Adrenal gland (tissue), 5 donors: ENCODE measurements around the gene EXD3.

Experiments used
- POLR2A ChIP-seq, 2 donors: fragments of 450-650 bp; IDR thresholded peaks; one replicate each; pipeline ENCODE4 v1.6.1; 2017; ENCODE audit warnings: antibody characterized with exemption in 2 of 2, mild to moderate bottlenecking in 2 of 2, moderate library complexity in 1 of 2
- TF ChIP-seq, protein P1 (sequence below), 6 experiments: fragments of 450-650 bp in 4 of 6; fragments of 200-600 bp in 2 of 6; sonication (generic) in 1 of 6; IDR thresholded peaks; 1 replicate in 5 of 6; 2 replicates in 1 of 6; pipeline versions ENCODE4 v1.5.1 to v1.8.0; 2016 to 2021; ENCODE audit warnings: antibody characterized with exemption in 6 of 6, mild to moderate bottlenecking in 2 of 6, moderate library complexity in 1 of 6
- donor health status: DM: no; HTN: no; CAD: no.

DNA sequence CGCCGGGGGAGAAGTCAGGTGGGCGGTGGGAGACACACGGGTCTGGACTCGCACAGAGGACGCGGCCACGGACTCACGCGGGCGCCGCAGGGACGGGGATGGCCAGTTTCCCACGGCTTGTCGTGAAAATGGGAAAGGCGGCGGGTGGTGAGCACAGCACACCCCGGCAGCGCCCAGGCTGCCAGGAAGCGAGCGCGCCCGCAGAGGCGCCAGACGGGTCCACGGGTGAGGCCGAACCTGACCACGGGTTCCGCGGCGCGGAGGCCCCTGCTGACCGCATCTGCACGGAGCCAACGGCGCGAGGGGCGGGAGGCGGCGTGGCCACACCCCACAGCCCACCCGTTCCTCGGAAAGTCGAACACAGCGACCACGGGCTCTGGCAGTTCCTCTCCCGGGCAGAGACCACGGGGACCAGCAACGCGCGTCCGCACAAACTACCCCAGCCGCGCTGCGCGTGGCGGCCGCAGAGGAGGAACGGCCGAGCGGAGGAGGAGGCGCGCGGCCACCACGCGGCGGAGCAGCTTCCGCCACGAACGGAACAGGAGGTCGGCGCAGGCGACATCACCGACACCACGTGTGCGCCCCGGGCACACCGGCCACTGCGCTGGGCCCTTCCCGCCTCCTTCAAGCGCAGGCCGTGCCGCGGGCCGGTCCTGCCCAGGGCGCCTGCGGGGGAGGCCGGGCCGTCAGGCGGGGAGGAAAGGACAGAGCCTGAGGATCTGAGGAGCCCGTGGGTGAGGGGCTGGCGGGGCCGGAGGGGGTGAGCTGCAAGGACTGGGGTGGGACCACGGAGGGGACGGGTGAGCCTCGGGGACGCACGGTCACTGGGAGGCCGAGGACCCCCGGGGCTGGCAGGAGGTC is 5.6 kb downstream of the EXD3 start:
- TF ChIP-seq, protein P1, sequence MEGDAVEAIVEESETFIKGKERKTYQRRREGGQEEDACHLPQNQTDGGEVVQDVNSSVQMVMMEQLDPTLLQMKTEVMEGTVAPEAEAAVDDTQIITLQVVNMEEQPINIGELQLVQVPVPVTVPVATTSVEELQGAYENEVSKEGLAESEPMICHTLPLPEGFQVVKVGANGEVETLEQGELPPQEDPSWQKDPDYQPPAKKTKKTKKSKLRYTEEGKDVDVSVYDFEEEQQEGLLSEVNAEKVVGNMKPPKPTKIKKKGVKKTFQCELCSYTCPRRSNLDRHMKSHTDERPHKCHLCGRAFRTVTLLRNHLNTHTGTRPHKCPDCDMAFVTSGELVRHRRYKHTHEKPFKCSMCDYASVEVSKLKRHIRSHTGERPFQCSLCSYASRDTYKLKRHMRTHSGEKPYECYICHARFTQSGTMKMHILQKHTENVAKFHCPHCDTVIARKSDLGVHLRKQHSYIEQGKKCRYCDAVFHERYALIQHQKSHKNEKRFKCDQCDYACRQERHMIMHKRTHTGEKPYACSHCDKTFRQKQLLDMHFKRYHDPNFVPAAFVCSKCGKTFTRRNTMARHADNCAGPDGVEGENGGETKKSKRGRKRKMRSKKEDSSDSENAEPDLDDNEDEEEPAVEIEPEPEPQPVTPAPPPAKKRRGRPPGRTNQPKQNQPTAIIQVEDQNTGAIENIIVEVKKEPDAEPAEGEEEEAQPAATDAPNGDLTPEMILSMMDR (IDR thresholded peaks at IDR 0.05), result no peak
- no peak for TF ChIP-seq POLR2A (IDR thresholded peaks at IDR 0.05)
